ENCODE results near the gene ERLIN1. TPM values are rescaled to one million over a fixed set of nuclear protein-coding genes. Genes with fewer than 3 reads are reported as not detected.

The ERLIN1 gene
- total RNA-seq, 1 experiment from 2014 or later: 15.1 TPM

- ATAC-seq (no peak), DNase-seq (no peak)
- no TSS peak for BruUV-seq (replicated peaks)
- no peak overlapping the region for H3K4me2 ChIP-seq (ENCODE audit: low read length)
- ChIA-PET CTCF (no interaction called here), POLR2A (ENCODE audit: unreplicated experiment) (no interaction called here)
- H3K9me2 ChIP-seq (replicated peaks; ENCODE audit: low read length): no peaks in the 10 kb centered on the region
- H4K20me1 ChIP-seq (ENCODE audit: low read length): no peaks in the 10 kb centered on the region
- H3K9ac ChIP-seq (ENCODE audit: low read length): no peak overlapping the region
- no peak overlapping the region for H3K27ac ChIP-seq (ENCODE audit: low read length)
- intact Hi-C loops (cut with micrococcal nuclease): no loop called here
- H3K36me3 ChIP-seq (ENCODE audit: low read depth, low read length): peaks cover 18% of the 10 kb centered on the region; the same call in 1 of the 2 replicates
- no peak overlapping the region for H2AFZ ChIP-seq (ENCODE audit: low read length)
- no peaks in the 10 kb centered on the region for H3K27me3 ChIP-seq (ENCODE audit: low read length)
- H3K4me3 ChIP-seq (ENCODE audit: low read length): no peak overlapping the region
- H3K79me2 ChIP-seq (ENCODE audit: low read length): 0 out of 2 replicates have a peak, but pooled peaks cover under 1% of the 10 kb centered on the region
- no peaks in the 10 kb centered on the region for H3K9me3 ChIP-seq (ENCODE audit: low read length)
- no peaks in the 10 kb centered on the region for H3F3A ChIP-seq (ENCODE audit: low read length, unreplicated experiment)
- H3K4me1 ChIP-seq (ENCODE audit: insufficient read depth, low read length): no peaks in the 10 kb centered on the region
- TF ChIP-seq EZH2phosphoT487 (IDR thresholded peaks at IDR 0.05; ENCODE audit: borderline replicate concordance, low read length): no peak
- no peak for TF ChIP-seq EZH2 (IDR thresholded peaks at IDR 0.05; ENCODE audit: low read length, unreplicated experiment)
- TF ChIP-seq CTCF (conservative IDR thresholded peaks at IDR 0.05; ENCODE audit: low read depth, low read length): no peak
Measured at GRCh38 chr10:100174699-100175677, 10.8 kb downstream of the ERLIN1 start.

GRCh38 chr10:100173035-100173434, 12.8 kb downstream of the ERLIN1 start:
- ChIA-PET POLR2A (ENCODE audit: unreplicated experiment) (no interaction called here), CTCF (no interaction called here)
- Histone ChIP-seq H3K4me2 (ENCODE audit: low read length) (no peak overlapping the region), H3K79me2 (ENCODE audit: low read length) (no peaks in the 10 kb centered on the region), H3K9ac (ENCODE audit: low read length) (no peak overlapping the region), H3K27me3 (ENCODE audit: low read length) (no peaks in the 10 kb centered on the region), H3K9me3 (ENCODE audit: low read length) (no peaks in the 10 kb centered on the region), H3K9me2 (replicated peaks; ENCODE audit: low read length) (no peaks in the 10 kb centered on the region), H3K4me3 (ENCODE audit: low read length) (no peak overlapping the region), H3F3A (ENCODE audit: low read length, unreplicated experiment) (no peaks in the 10 kb centered on the region), H3K27ac (ENCODE audit: low read length) (no peak overlapping the region), H3K36me3 (ENCODE audit: low read depth, low read length) (peaks cover 10% of the 10 kb centered on the region; the same call in 1 of the 2 replicates), H4K20me1 (ENCODE audit: low read length) (no peaks in the 10 kb centered on the region), H2AFZ (ENCODE audit: low read length) (no peak overlapping the region), H3K4me1 (ENCODE audit: insufficient read depth, low read length) (no peaks in the 10 kb centered on the region)
- intact Hi-C loops (cut with micrococcal nuclease): no loop called here
- DNase-seq (no peak), ATAC-seq (no peak)
- TF ChIP-seq CTCF (conservative IDR thresholded peaks at IDR 0.05; ENCODE audit: low read depth, low read length) (no peak), EZH2 (IDR thresholded peaks at IDR 0.05; ENCODE audit: low read length, unreplicated experiment) (no peak), EZH2phosphoT487 (IDR thresholded peaks at IDR 0.05; ENCODE audit: borderline replicate concordance, low read length) (no peak)
- no TSS peak for BruUV-seq (replicated peaks)

- DNase-seq (no peak), ATAC-seq (no peak)
- Histone ChIP-seq H3K4me1 (ENCODE audit: insufficient read depth, low read length) (no peaks in the 10 kb centered on the region), H3K9me2 (replicated peaks; ENCODE audit: low read length) (no peaks in the 10 kb centered on the region), H4K20me1 (ENCODE audit: low read length) (no peaks in the 10 kb centered on the region), H3K79me2 (ENCODE audit: low read length) (no peaks in the 10 kb centered on the region), H3K9ac (ENCODE audit: low read length) (no peak overlapping the region), H3K4me3 (ENCODE audit: low read length) (no peak overlapping the region), H3K27me3 (ENCODE audit: low read length) (no peaks in the 10 kb centered on the region), H2AFZ (ENCODE audit: low read length) (no peak overlapping the region), H3K27ac (ENCODE audit: low read length) (no peak overlapping the region), H3F3A (ENCODE audit: low read length, unreplicated experiment) (no peaks in the 10 kb centered on the region), H3K4me2 (ENCODE audit: low read length) (no peak overlapping the region), H3K9me3 (ENCODE audit: low read length) (no peaks in the 10 kb centered on the region), H3K36me3 (ENCODE audit: low read depth, low read length) (peaks cover 10% of the 10 kb centered on the region; the same call in 1 of the 2 replicates)
- POLR2A ChIA-PET (ENCODE audit: unreplicated experiment): no interaction called here
- no TSS peak for BruUV-seq (replicated peaks)
- CTCF ChIA-PET: no interaction called here
- no peak for TF ChIP-seq EZH2phosphoT487 (IDR thresholded peaks at IDR 0.05; ENCODE audit: borderline replicate concordance, low read length)
- no peak for TF ChIP-seq EZH2 (IDR thresholded peaks at IDR 0.05; ENCODE audit: low read length, unreplicated experiment)
- TF ChIP-seq CTCF (conservative IDR thresholded peaks at IDR 0.05; ENCODE audit: low read depth, low read length): no peak
- intact Hi-C loops (cut with micrococcal nuclease): no loop called here
Measured at GRCh38 chr10:100172349-100172748, 13.5 kb downstream of the ERLIN1 start.
